Neural cell (in vitro differentiated cells): ENCODE results near the gene ERP44. TPM values are rescaled to one million over a fixed set of nuclear protein-coding genes. Genes with fewer than 3 reads are reported as not detected.

Source experiments
- H2AFZ ChIP-seq: fragments of 200-600, 300-800 bp; sonication (generic), shearing (Covaris generic); 2 replicates; pipeline ENCODE4 v1.6.0; 2014; ENCODE audit warnings: low read depth, mild to moderate bottlenecking, antibody characterized with exemption, low read length, moderate library complexity
- H3F3A ChIP-seq: fragments of 200-600 bp; shearing (Covaris generic); 2 replicates; pipeline ENCODE4 v1.6.1; 2016; ENCODE audit warnings: mild to moderate bottlenecking, moderate library complexity, mixed read lengths, antibody characterized with exemption, low read length; ENCODE audit not compliant: insufficient read depth, poor library complexity, severe bottlenecking
- H3K27ac ChIP-seq: fragments of 200-600, 300-800 bp; sonication (generic), shearing (Covaris generic); 2 replicates; pipeline ENCODE4 v1.5.1; 2014; ENCODE audit warnings: mild to moderate bottlenecking, low read length, moderate library complexity
- H3K27me3 ChIP-seq: fragments of 300-800, 200-600 bp; sonication (generic), shearing (Covaris generic); 2 replicates; pipeline ENCODE4 v1.6.0; 2014; ENCODE audit warnings: mild to moderate bottlenecking, low read depth, low read length, moderate library complexity; ENCODE audit not compliant: insufficient read depth
- H3K36me3 ChIP-seq: fragments of 300-800, 200-600 bp; sonication (generic), shearing (Covaris generic); 2 replicates; pipeline ENCODE4 v1.5.1; 2014; ENCODE audit warnings: mild to moderate bottlenecking, antibody characterized with exemption, low read length, moderate library complexity; ENCODE audit not compliant: insufficient read depth
- H3K4me2 ChIP-seq: fragments of 300-800, 200-600 bp; sonication (generic), shearing (Covaris generic); 2 replicates; pipeline ENCODE4 v1.6.0; 2014; ENCODE audit warnings: mild to moderate bottlenecking, low read length
- H3K4me3 ChIP-seq: fragments of 300-800, 200-600 bp; sonication (generic), shearing (Covaris generic); 2 replicates; pipeline ENCODE4 v1.5.1; 2014; ENCODE audit warnings: mild to moderate bottlenecking, low read length, moderate library complexity
- H3K79me2 ChIP-seq: fragments of 200-600 bp; shearing (Covaris generic); replicated peaks from 2 replicates; pipeline ENCODE4 v1.6.0; 2014; ENCODE audit warnings: mild to moderate bottlenecking, low read length, moderate library complexity; ENCODE audit not compliant: insufficient read depth
- H3K9ac ChIP-seq: fragments of 300-800, 200-600 bp; sonication (generic), shearing (Covaris generic); 2 replicates; pipeline ENCODE4 v1.6.1; 2016; ENCODE audit warnings: mild to moderate bottlenecking, low read length, mixed read lengths
- H3K9me2 ChIP-seq: fragments of 200-600 bp; shearing (Covaris generic); 2 replicates; pipeline ENCODE4 v1.6.1; 2016; ENCODE audit warnings: mild to moderate bottlenecking, low read length, mixed read lengths; ENCODE audit not compliant: insufficient read depth
- H3K9me3 ChIP-seq: fragments of 200-600, 300-800 bp; sonication (generic), shearing (Covaris generic); 2 replicates; pipeline ENCODE4 v1.6.1; 2016; ENCODE audit warnings: mild to moderate bottlenecking, mixed run types, low read length, moderate library complexity, mixed read lengths
- H4K20me1 ChIP-seq: fragments of 200-600 bp; shearing (Covaris generic); 2 replicates; pipeline ENCODE4 v1.6.1; 2016; ENCODE audit warnings: mild to moderate bottlenecking, mixed run types; ENCODE audit not compliant: insufficient read depth
- EP300 ChIP-seq: fragments of 450-650 bp; conservative IDR thresholded peaks from 2 replicates; pipeline ENCODE4 v1.6.1; 2014; ENCODE audit warnings: antibody characterized with exemption, mild to moderate bottlenecking, moderate library complexity; ENCODE audit not compliant: poor library complexity, severe bottlenecking
- EZH2 ChIP-seq: fragments of 200-600, 300-800 bp; shearing (Covaris generic), sonication (generic); IDR thresholded peaks from 2 replicates; pipeline ENCODE4 v1.6.1; 2014; ENCODE audit warnings: antibody characterized with exemption, low read length, borderline replicate concordance, mild to moderate bottlenecking; ENCODE audit not compliant: insufficient read depth, poor library complexity, severe bottlenecking
- MXI1 ChIP-seq: fragments of 450-650 bp; conservative IDR thresholded peaks from 2 replicates; pipeline ENCODE4 v1.6.1; 2014; ENCODE audit warnings: antibody characterized with exemption, mild to moderate bottlenecking; ENCODE audit not compliant: poor library complexity, severe bottlenecking
- POLR2AphosphoS5 ChIP-seq: IDR thresholded peaks from 2 replicates; pipeline ENCODE4 v1.6.1; 2012
- RAD21 ChIP-seq: fragments of 450-650 bp; conservative IDR thresholded peaks from 2 replicates; pipeline ENCODE4 v1.6.1; 2014; ENCODE audit warnings: antibody characterized with exemption, mild to moderate bottlenecking, moderate library complexity
- SMC3 ChIP-seq: fragments of 450-650 bp; conservative IDR thresholded peaks from 2 replicates; pipeline ENCODE4 v1.6.1; 2014; ENCODE audit warnings: antibody characterized with exemption, mild to moderate bottlenecking, moderate library complexity; ENCODE audit not compliant: poor library complexity
- TAF1 ChIP-seq: IDR thresholded peaks from 2 replicates; pipeline ENCODE4 v1.6.1; 2012; ENCODE audit warnings: low read depth
- polyA plus RNA-seq: library from polyadenylated mRNA; depleted of rRNA; stranded (reverse); fragments of >200 nt; gene quantifications from 2 replicates; pipeline ENCODE4 v1.2.3, GENCODE V29; 2014
- TF ChIP-seq, protein P1 (sequence below): IDR thresholded peaks from 2 replicates; pipeline ENCODE4 v1.6.1; 2012; ENCODE audit warnings: borderline replicate concordance
- TF ChIP-seq, protein P2 (sequence below): fragments of 450-650 bp; IDR thresholded peaks from 2 replicates; pipeline ENCODE4 v1.5.1; 2014; ENCODE audit warnings: antibody characterized with exemption, mild to moderate bottlenecking, moderate library complexity; ENCODE audit not compliant: poor library complexity, severe bottlenecking

The ERP44 gene
- polyA plus RNA-seq, 1 donor from 2014 or later: 30.6 TPM

DNA sequence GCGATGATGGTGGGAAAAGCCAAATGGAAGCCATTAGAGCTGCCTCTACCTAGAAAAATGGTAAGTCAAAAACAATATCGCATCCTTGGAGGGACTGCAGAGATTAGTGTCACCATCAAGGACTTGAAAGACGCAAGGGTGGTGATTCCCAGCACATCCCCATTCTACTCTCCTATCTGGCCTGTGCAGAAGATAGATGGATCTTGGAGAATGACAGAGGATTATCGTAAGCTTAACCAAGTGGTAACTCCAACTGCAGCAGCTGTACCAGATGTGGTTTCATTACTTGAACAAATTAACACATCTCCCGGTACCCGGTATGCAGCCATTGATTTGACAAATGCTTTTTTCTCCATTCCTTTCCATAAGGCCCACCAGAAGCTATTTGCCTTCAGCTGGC is 23.8 kb downstream of the ERP44 start:
- H4K20me1 ChIP-seq: no peaks in the 10 kb centered on the region
- no peaks in the 10 kb centered on the region for H3K27me3 ChIP-seq
- no peaks in the 10 kb centered on the region for H3K36me3 ChIP-seq
- H3K27ac ChIP-seq: no peak overlapping the region
- H3F3A ChIP-seq: no peaks in the 10 kb centered on the region
- no peaks in the 10 kb centered on the region for H3K79me2 ChIP-seq
- H3K9me2 ChIP-seq: no peaks in the 10 kb centered on the region
- no peak overlapping the region for H3K9ac ChIP-seq
- H2AFZ ChIP-seq: no peak overlapping the region
- TF ChIP-seq EZH2: no peak
- TF ChIP-seq SMC3: no peak
- TF ChIP-seq RAD21: no peak
- TF ChIP-seq MXI1: no peak
- no peak for TF ChIP-seq TAF1
- no peaks in the 10 kb centered on the region for H3K9me3 ChIP-seq
- H3K4me3 ChIP-seq: no peak overlapping the region
- no peak overlapping the region for H3K4me2 ChIP-seq

DNA sequence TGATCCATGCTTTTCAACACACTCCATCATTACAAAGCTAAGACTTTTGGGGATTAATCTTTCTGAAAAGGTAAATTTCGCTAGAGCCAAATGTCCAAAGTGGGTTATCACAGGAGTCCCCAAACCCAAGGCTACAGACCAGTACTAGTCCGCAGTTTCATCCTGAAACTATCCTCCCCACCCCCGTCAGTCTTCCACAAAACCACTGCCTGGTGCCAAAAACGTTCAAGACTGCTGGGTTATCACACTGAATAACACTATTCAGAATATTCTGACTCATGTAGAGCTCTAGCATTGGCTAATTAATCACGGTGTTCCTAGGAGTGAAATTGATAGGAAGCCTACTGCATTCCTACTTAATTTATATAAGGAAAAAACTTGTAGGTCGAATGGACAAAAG is 24.7 kb downstream of the ERP44 start:
- no peak overlapping the region for H3K9ac ChIP-seq

DNA sequence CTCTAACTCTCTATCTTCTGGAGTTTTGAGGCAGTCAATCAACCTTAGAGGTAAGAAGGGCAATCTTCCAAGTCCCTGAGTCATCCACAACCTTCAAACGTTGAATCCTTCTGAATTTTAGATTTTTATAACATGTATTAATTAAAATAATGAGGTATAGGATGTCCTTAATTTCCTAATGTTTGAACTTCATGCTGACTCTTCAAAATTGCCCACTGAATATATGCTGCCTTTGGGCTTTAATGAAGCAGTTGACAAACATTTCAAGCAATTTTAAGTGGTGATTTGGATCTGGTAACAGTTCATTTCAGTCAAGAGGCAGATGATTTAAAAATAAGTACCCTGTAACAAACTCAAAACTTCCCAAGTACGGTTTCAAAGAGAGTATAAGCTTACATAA is 26.0 kb downstream of the ERP44 start:
- Histone ChIP-seq H3K27ac (no peak overlapping the region), H3K4me3 (no peak overlapping the region), H3F3A (no peaks in the 10 kb centered on the region), H3K9me2 (no peaks in the 10 kb centered on the region), H3K79me2 (no peaks in the 10 kb centered on the region), H3K9ac (no peak overlapping the region), H3K4me2 (no peak overlapping the region), H3K9me3 (no peaks in the 10 kb centered on the region), H4K20me1 (no peaks in the 10 kb centered on the region), H3K36me3 (no peaks in the 10 kb centered on the region), H3K27me3 (no peaks in the 10 kb centered on the region), H2AFZ (no peak overlapping the region)
- TF ChIP-seq, protein P1, sequence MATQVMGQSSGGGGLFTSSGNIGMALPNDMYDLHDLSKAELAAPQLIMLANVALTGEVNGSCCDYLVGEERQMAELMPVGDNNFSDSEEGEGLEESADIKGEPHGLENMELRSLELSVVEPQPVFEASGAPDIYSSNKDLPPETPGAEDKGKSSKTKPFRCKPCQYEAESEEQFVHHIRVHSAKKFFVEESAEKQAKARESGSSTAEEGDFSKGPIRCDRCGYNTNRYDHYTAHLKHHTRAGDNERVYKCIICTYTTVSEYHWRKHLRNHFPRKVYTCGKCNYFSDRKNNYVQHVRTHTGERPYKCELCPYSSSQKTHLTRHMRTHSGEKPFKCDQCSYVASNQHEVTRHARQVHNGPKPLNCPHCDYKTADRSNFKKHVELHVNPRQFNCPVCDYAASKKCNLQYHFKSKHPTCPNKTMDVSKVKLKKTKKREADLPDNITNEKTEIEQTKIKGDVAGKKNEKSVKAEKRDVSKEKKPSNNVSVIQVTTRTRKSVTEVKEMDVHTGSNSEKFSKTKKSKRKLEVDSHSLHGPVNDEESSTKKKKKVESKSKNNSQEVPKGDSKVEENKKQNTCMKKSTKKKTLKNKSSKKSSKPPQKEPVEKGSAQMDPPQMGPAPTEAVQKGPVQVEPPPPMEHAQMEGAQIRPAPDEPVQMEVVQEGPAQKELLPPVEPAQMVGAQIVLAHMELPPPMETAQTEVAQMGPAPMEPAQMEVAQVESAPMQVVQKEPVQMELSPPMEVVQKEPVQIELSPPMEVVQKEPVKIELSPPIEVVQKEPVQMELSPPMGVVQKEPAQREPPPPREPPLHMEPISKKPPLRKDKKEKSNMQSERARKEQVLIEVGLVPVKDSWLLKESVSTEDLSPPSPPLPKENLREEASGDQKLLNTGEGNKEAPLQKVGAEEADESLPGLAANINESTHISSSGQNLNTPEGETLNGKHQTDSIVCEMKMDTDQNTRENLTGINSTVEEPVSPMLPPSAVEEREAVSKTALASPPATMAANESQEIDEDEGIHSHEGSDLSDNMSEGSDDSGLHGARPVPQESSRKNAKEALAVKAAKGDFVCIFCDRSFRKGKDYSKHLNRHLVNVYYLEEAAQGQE: no peak
- TF ChIP-seq EZH2: no peak
- no peak for TF ChIP-seq RAD21
- no peak for TF ChIP-seq EP300
- no peak for TF ChIP-seq SMC3
- no peak for TF ChIP-seq MXI1
- no peak for TF ChIP-seq POLR2AphosphoS5
- TF ChIP-seq, protein P2, sequence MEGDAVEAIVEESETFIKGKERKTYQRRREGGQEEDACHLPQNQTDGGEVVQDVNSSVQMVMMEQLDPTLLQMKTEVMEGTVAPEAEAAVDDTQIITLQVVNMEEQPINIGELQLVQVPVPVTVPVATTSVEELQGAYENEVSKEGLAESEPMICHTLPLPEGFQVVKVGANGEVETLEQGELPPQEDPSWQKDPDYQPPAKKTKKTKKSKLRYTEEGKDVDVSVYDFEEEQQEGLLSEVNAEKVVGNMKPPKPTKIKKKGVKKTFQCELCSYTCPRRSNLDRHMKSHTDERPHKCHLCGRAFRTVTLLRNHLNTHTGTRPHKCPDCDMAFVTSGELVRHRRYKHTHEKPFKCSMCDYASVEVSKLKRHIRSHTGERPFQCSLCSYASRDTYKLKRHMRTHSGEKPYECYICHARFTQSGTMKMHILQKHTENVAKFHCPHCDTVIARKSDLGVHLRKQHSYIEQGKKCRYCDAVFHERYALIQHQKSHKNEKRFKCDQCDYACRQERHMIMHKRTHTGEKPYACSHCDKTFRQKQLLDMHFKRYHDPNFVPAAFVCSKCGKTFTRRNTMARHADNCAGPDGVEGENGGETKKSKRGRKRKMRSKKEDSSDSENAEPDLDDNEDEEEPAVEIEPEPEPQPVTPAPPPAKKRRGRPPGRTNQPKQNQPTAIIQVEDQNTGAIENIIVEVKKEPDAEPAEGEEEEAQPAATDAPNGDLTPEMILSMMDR: no peak
- no peak for TF ChIP-seq TAF1

More for the DNA sequence above, 24.7 kb downstream of the ERP44 start:
- H3K27ac ChIP-seq: no peak overlapping the region
- H4K20me1 ChIP-seq: no peaks in the 10 kb centered on the region
- no peak overlapping the region for H2AFZ ChIP-seq
- TF ChIP-seq SMC3: no peak
- no peak for TF ChIP-seq EZH2
- TF ChIP-seq RAD21: no peak
- no peaks in the 10 kb centered on the region for H3K79me2 ChIP-seq
- H3K9me2 ChIP-seq: no peaks in the 10 kb centered on the region
- H3K4me2 ChIP-seq: no peak overlapping the region
- H3F3A ChIP-seq: no peaks in the 10 kb centered on the region
- H3K27me3 ChIP-seq: no peaks in the 10 kb centered on the region
- no peaks in the 10 kb centered on the region for H3K9me3 ChIP-seq
- no peak overlapping the region for H3K4me3 ChIP-seq
- no peaks in the 10 kb centered on the region for H3K36me3 ChIP-seq
